HepG2 (cell line): ENCODE results near the gene NSMF. TPM values are rescaled to one million over a fixed set of nuclear protein-coding genes. Genes with fewer than 3 reads are reported as not detected.

Source experiments
- ADNP ChIP-seq: sonication (generic); formaldehyde crosslinking; IDR thresholded peaks from 2 replicates; pipeline ENCODE4 v1.4.0; 2020; ENCODE audit warnings: missing genetic modification reagents
- FOXA3 ChIP-seq: IDR thresholded peaks from 2 replicates; pipeline ENCODE4 v1.6.1; 2016; ENCODE audit warnings: missing genetic modification reagents, missing compliant biosample characterization
- HOXA5 ChIP-seq: sonication (generic); formaldehyde crosslinking; IDR thresholded peaks from 2 replicates; pipeline ENCODE4 v1.4.0; 2020; ENCODE audit warnings: missing genetic modification reagents
- KDM1A ChIP-seq: IDR thresholded peaks from 2 replicates; pipeline ENCODE4 v1.6.1; 2016; ENCODE audit warnings: missing compliant biosample characterization
- MAFK ChIP-seq, 2 experiments: IDR thresholded peaks in 1 of 2; conservative IDR thresholded peaks in 1 of 2; 2 replicates each; pipeline ENCODE4 v1.6.1; 2011; ENCODE audit warnings: improper control_type of control experiment in 2 of 2, low read length in 2 of 2
- MXI1 ChIP-seq: IDR thresholded peaks from 3 replicates; pipeline ENCODE4 v1.6.1; 2012; ENCODE audit warnings: low read depth, low read length, inconsistent platforms, borderline replicate concordance
- NCOA5 ChIP-seq: sonication (generic); formaldehyde crosslinking; IDR thresholded peaks from 2 replicates; pipeline ENCODE4 v1.4.0; 2020; ENCODE audit warnings: missing genetic modification reagents
- RBM39 ChIP-seq: fragments of 200-400 bp; formaldehyde crosslinking; IDR thresholded peaks from one replicate; pipeline ENCODE4 v1.6.1; 2018; ENCODE audit warnings: antibody characterized with exemption, mild to moderate bottlenecking, low read depth, low read length; ENCODE audit not compliant: poor library complexity, severe bottlenecking
- REPIN1 ChIP-seq: sonication (generic); formaldehyde crosslinking; IDR thresholded peaks from 2 replicates; pipeline ENCODE4 v1.8.0; 2022; ENCODE audit warnings: missing genetic modification reagents, low read depth, mild to moderate bottlenecking, borderline replicate concordance
- ZNF121 ChIP-seq: sonication (generic); formaldehyde crosslinking; IDR thresholded peaks from 2 replicates; pipeline ENCODE4 v1.5.0; 2020; ENCODE audit warnings: mild to moderate bottlenecking, missing genetic modification reagents
- ZNF20 ChIP-seq: sonication (generic); formaldehyde crosslinking; IDR thresholded peaks from 2 replicates; pipeline ENCODE4 v1.4.0; 2020; ENCODE audit warnings: mild to moderate bottlenecking, moderate library complexity, missing genetic modification reagents
- ZNF207 ChIP-seq: fragments of 450-650 bp; IDR thresholded peaks from 2 replicates; pipeline ENCODE4 v1.6.1; 2016; ENCODE audit warnings: antibody characterized with exemption, borderline replicate concordance
- ZNF292 ChIP-seq: sonication (generic); formaldehyde crosslinking; IDR thresholded peaks from 2 replicates; pipeline ENCODE4 v1.8.1; 2022; ENCODE audit warnings: mild to moderate bottlenecking, low read depth, missing genetic modification reagents, borderline replicate concordance
- ZNF468 ChIP-seq: sonication (generic); formaldehyde crosslinking; IDR thresholded peaks from 2 replicates; pipeline ENCODE4 v1.8.0; 2022; ENCODE audit warnings: mild to moderate bottlenecking, moderate library complexity, missing genetic modification reagents
- ZNF510 ChIP-seq: sonication (generic); formaldehyde crosslinking; IDR thresholded peaks from 2 replicates; pipeline ENCODE4 v1.4.0; 2020; ENCODE audit warnings: low read depth, mild to moderate bottlenecking, missing genetic modification reagents
- ZNF879 ChIP-seq: sonication (generic); formaldehyde crosslinking; IDR thresholded peaks from 2 replicates; pipeline ENCODE4 v1.8.1; 2023; ENCODE audit warnings: missing genetic modification reagents
- ZNF891 ChIP-seq: sonication (generic); formaldehyde crosslinking; IDR thresholded peaks from 2 replicates; pipeline ENCODE4 v1.5.0; 2020; ENCODE audit warnings: mild to moderate bottlenecking, missing genetic modification reagents
- ZSCAN21 ChIP-seq: sonication (generic); formaldehyde crosslinking; IDR thresholded peaks from 2 replicates; pipeline ENCODE4 v1.8.0; 2022; ENCODE audit warnings: mild to moderate bottlenecking, missing genetic modification reagents, moderate library complexity, borderline replicate concordance
- polyA plus RNA-seq, 8 experiments: library from polyadenylated mRNA; depleted of rRNA in 3 of 8; stranded (reverse) in 7 of 8; unstranded in 1 of 8; fragments of >200 nt; fragmentation: Illumina TruSeq in 4 of 8; extraction: Trizol in 4 of 8; gene quantifications; 2 replicates each; pipeline versions ENCODE4 v1.2.1 to v1.2.3, GENCODE V29; 2011 to 2016; ENCODE audit warnings: low read depth in 4 of 8, missing spikeins in 1 of 8, mixed read lengths in 1 of 8; ENCODE audit not compliant: insufficient read depth in 1 of 8
- total RNA-seq, 5 experiments: library from RNA; depleted of rRNA; stranded (reverse); fragments of >200 nt; fragmentation: Illumina TruSeq; extraction: Trizol; gene quantifications; 2 replicates each; pipeline ENCODE4 v1.2.3, GENCODE V29; 2016; ENCODE audit warnings: low read depth in 1 of 5
- TF ChIP-seq, protein P1 (sequence below): sonication (generic); formaldehyde crosslinking; IDR thresholded peaks from 2 replicates; pipeline ENCODE4 v1.9.0; 2021; ENCODE audit warnings: mild to moderate bottlenecking, missing genetic modification reagents
- TF ChIP-seq, protein P2 (sequence below): sonication (generic); formaldehyde crosslinking; IDR thresholded peaks from 2 replicates; pipeline ENCODE4 v1.8.0; 2022; ENCODE audit warnings: missing genetic modification reagents, mild to moderate bottlenecking, inconsistent platforms, borderline replicate concordance
- TF ChIP-seq, protein P3 (sequence below): sonication (generic); formaldehyde crosslinking; IDR thresholded peaks from 2 replicates; pipeline ENCODE4 v1.5.0; 2020; ENCODE audit warnings: mild to moderate bottlenecking, missing genetic modification reagents

NSMF gene
- total and polyA plus RNA-seq, 2 of the 13 experiments (the other 11 are each of a cell fraction or from before 2014, with no cell fraction given) = 44.3 to 183 TPM

DNA sequence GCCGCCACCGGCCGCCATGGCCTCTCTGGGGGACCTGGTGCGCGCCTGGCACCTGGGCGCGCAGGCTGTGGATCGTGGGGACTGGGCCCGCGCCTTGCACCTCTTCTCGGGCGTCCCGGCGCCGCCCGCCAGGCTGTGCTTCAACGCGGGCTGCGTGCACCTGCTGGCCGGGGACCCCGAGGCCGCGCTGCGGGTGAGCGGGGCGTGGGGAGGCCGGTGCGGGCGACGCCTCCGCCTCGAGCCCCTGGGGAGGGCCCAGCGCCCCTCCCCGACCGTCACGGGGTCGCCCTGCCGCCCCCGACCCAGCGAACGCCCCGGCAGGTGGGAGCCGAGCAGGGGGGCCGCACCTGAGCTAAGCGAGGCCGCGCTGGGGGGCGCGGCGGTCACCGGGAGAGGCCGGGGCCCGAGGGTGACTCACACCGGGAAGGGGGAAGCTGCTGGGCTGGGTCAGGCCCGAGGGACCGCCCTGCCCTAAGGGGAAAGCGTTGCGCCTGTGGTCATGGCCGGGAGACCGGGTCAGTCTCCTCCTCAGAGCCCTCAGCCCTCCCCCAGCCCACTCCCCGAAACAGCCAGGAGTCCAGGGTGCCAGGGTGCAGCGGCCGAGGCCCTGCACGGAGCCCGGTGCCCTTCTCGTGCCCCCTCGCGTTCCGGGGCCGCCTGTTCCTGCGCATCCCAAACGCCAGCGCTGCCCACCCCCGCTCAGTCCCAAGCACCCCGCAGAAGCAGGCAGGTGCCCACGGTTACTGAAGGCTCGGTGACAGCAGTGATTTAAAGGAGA lies 35.4 kb downstream of the NSMF start (continued):
- TF ChIP-seq, protein P1, sequence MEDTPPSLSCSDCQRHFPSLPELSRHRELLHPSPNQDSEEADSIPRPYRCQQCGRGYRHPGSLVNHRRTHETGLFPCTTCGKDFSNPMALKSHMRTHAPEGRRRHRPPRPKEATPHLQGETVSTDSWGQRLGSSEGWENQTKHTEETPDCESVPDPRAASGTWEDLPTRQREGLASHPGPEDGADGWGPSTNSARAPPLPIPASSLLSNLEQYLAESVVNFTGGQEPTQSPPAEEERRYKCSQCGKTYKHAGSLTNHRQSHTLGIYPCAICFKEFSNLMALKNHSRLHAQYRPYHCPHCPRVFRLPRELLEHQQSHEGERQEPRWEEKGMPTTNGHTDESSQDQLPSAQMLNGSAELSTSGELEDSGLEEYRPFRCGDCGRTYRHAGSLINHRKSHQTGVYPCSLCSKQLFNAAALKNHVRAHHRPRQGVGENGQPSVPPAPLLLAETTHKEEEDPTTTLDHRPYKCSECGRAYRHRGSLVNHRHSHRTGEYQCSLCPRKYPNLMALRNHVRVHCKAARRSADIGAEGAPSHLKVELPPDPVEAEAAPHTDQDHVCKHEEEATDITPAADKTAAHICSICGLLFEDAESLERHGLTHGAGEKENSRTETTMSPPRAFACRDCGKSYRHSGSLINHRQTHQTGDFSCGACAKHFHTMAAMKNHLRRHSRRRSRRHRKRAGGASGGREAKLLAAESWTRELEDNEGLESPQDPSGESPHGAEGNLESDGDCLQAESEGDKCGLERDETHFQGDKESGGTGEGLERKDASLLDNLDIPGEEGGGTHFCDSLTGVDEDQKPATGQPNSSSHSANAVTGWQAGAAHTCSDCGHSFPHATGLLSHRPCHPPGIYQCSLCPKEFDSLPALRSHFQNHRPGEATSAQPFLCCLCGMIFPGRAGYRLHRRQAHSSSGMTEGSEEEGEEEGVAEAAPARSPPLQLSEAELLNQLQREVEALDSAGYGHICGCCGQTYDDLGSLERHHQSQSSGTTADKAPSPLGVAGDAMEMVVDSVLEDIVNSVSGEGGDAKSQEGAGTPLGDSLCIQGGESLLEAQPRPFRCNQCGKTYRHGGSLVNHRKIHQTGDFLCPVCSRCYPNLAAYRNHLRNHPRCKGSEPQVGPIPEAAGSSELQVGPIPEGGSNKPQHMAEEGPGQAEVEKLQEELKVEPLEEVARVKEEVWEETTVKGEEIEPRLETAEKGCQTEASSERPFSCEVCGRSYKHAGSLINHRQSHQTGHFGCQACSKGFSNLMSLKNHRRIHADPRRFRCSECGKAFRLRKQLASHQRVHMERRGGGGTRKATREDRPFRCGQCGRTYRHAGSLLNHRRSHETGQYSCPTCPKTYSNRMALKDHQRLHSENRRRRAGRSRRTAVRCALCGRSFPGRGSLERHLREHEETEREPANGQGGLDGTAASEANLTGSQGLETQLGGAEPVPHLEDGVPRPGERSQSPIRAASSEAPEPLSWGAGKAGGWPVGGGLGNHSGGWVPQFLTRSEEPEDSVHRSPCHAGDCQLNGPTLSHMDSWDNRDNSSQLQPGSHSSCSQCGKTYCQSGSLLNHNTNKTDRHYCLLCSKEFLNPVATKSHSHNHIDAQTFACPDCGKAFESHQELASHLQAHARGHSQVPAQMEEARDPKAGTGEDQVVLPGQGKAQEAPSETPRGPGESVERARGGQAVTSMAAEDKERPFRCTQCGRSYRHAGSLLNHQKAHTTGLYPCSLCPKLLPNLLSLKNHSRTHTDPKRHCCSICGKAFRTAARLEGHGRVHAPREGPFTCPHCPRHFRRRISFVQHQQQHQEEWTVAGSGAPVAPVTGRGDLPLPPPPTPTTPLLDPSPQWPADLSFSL (CRISPR knock-in tag) = no peak
- TF ChIP-seq ZNF292 (CRISPR knock-in tag) (no peak), ZNF468 (no peak), KDM1A (CRISPR knock-in tag) (no peak), HOXA5 (CRISPR knock-in tag) (0 out of 2 replicates have a peak, but pooled peaks have one; percentile 72), NCOA5 (CRISPR knock-in tag) (no peak), ZNF879 (CRISPR knock-in tag) (no peak), MXI1 (no peak), REPIN1 (no peak), FOXA3 (CRISPR knock-in tag) (no peak), ZNF207 (no peak), RBM39 (no peak), ZNF510 (no peak), ZNF121 (CRISPR knock-in tag) (no peak), ZNF891 (CRISPR knock-in tag) (no peak), ZNF20 (CRISPR knock-in tag) (no peak), ADNP (CRISPR knock-in tag) (no peak), MAFK (conservative IDR thresholded peaks at IDR 0.05 in 1 of 2, IDR thresholded peaks at IDR 0.05 in 1 of 2; ENCODE audit: low read length in 2 of 2) (no peak), ZSCAN21 (peak; percentile 31; the same call in 1 of the 2 replicates)
- TF ChIP-seq, protein P2, sequence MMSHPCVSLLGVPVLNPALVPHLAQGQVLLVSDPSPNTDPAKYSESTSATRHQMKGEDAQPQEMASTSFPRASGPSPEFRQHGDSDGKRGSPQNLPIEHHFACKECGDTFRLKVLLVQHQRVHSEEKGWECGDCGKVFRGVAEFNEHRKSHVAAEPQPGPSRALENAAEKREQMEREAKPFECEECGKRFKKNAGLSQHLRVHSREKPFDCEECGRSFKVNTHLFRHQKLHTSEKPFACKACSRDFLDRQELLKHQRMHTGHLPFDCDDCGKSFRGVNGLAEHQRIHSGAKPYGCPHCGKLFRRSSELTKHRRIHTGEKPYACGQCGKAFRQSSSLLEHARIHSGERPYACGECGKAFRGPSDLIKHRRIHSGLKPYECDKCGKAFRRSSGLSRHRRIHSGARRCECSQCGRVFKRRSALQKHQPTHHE (CRISPR knock-in tag) = no peak
- TF ChIP-seq, protein P3, sequence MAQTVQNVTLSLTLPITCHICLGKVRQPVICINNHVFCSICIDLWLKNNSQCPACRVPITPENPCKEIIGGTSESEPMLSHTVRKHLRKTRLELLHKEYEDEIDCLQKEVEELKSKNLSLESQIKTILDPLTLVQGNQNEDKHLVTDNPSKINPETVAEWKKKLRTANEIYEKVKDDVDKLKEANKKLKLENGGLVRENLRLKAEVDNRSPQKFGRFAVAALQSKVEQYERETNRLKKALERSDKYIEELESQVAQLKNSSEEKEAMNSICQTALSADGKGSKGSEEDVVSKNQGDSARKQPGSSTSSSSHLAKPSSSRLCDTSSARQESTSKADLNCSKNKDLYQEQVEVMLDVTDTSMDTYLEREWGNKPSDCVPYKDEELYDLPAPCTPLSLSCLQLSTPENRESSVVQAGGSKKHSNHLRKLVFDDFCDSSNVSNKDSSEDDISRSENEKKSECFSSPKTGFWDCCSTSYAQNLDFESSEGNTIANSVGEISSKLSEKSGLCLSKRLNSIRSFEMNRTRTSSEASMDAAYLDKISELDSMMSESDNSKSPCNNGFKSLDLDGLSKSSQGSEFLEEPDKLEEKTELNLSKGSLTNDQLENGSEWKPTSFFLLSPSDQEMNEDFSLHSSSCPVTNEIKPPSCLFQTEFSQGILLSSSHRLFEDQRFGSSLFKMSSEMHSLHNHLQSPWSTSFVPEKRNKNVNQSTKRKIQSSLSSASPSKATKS (CRISPR knock-in tag) = no peak
